ENCODE data around the gene GLUD1. TPM values are rescaled to one million over a fixed set of nuclear protein-coding genes. Genes with fewer than 3 reads are reported as not detected.
"Not testable (repeated sequence)": the region's sequence is repeated elsewhere in the genome, so short reads cannot be mapped to it uniquely, and the experiment has no call there.

The GLUD1 gene
- polyA plus RNA-seq, 2 of the 4 experiments (the other 2 are of a cell fraction): 74.4 to 117 TPM

GRCh38 chr10:87142230-87143108 lies 47.8 kb upstream of the GLUD1 start:
- H3K4me3 ChIP-seq, H3K9me3 ChIP-seq, POLR2A ChIA-PET, FAIRE-seq: not testable (repeated sequence)
- WGBS (ENCODE audit: missing lambda C conversion rate): 18% methylated on average over 5 of the region's 5 CpGs
- Histone ChIP-seq H3K27ac (peak overlapping the region in 1 of 2 experiments; percentile 16; a peak in 3 of 6 replicates), H3K4me1 (peaks cover 12% of the 10 kb centered on the region; the same call in 2 of the 3 replicates), H3K4me2 (peak overlapping the region; percentile 64)
- peak; percentile 74 to 86 for ATAC-seq
- CTCF ChIA-PET: interaction anchor here (0.7 kb wide), 1 partner anchor 47 kb away, joined by 3 read pairs; no protein-coding TSS in a partner anchor
- peak; percentile 74 for TF ChIP-seq MAFK (IDR thresholded peaks at IDR 0.05; ENCODE audit: partially characterized antibody)
- peak in 1 of 2 experiments; percentile 18 for DNase-seq (ENCODE audit: low read depth in 1 of 2, low spot score in 1 of 2)

- H3K4me2 ChIP-seq; FAIRE-seq; CTCF ChIA-PET; POLR2A ChIA-PET; ATAC-seq; H3K4me1 ChIP-seq; H3K27ac ChIP-seq; DNase-seq (ENCODE audit: low read depth in 1 of 2, low spot score in 1 of 2); H3K4me3 ChIP-seq: not testable (repeated sequence)
- H3K9me3 ChIP-seq: peaks cover 19% of the 10 kb centered on the region
- peak; percentile 73 for TF ChIP-seq MAFK (IDR thresholded peaks at IDR 0.05; ENCODE audit: partially characterized antibody)
These were observed 42.8 kb upstream of the GLUD1 start for GRCh38 chr10:87137478-87137877.

GRCh38 chr10:87134440-87134839 lies 39.8 kb upstream of the GLUD1 start:
- H3K4me2 ChIP-seq; FAIRE-seq; H3K4me1 ChIP-seq; H3K4me3 ChIP-seq; CTCF ChIA-PET; DNase-seq (ENCODE audit: low read depth in 1 of 2, low spot score in 1 of 2); H3K27ac ChIP-seq; POLR2A ChIA-PET; ATAC-seq: not testable (repeated sequence)
- 97% methylated on average over 2 of the region's 2 CpGs for WGBS (ENCODE audit: missing lambda C conversion rate)
- H3K9me3 ChIP-seq: peaks cover 19% of the 10 kb centered on the region

GRCh38 chr10:87133936-87134335 lies 39.3 kb upstream of the GLUD1 start:
- H3K27ac ChIP-seq; DNase-seq (ENCODE audit: low read depth in 1 of 2, low spot score in 1 of 2); FAIRE-seq; CTCF ChIA-PET; ATAC-seq; H3K4me3 ChIP-seq; H3K4me1 ChIP-seq; H3K4me2 ChIP-seq: not testable (repeated sequence)
- peaks cover 19% of the 10 kb centered on the region for H3K9me3 ChIP-seq
- 94% methylated on average over 2 of the region's 2 CpGs for WGBS (ENCODE audit: missing lambda C conversion rate)
- POLR2A ChIA-PET: interaction anchor here (0.6 kb wide), 1 partner anchor 195 kb away, joined by 7 read pairs; no protein-coding TSS in a partner anchor

- H3K4me1 ChIP-seq; H3K9me3 ChIP-seq; POLR2A ChIA-PET; CTCF ChIA-PET; H3K27ac ChIP-seq; H3K4me2 ChIP-seq; H3K4me3 ChIP-seq; ATAC-seq; FAIRE-seq; DNase-seq (ENCODE audit: low read depth in 1 of 2, low spot score in 1 of 2): not testable (repeated sequence)
These were observed 37.5 kb upstream of the GLUD1 start for GRCh38 chr10:87132176-87132575.

- WGBS (ENCODE audit: missing lambda C conversion rate): 94% methylated on average over 3 of the region's 3 CpGs
- H3K4me3 ChIP-seq; H3K9me3 ChIP-seq; POLR2A ChIA-PET; ATAC-seq; CTCF ChIA-PET; H3K4me1 ChIP-seq; FAIRE-seq; H3K27ac ChIP-seq; DNase-seq (ENCODE audit: low read depth in 1 of 2, low spot score in 1 of 2); H3K4me2 ChIP-seq: not testable (repeated sequence)
These were observed 33.0 kb upstream of the GLUD1 start for GRCh38 chr10:87127607-87128156.

GRCh38 chr10:87127048-87127447 lies 32.4 kb upstream of the GLUD1 start:
- H3K27ac ChIP-seq; POLR2A ChIA-PET; H3K4me2 ChIP-seq; H3K9me3 ChIP-seq; FAIRE-seq; DNase-seq (ENCODE audit: low read depth in 1 of 2, low spot score in 1 of 2); H3K4me1 ChIP-seq; ATAC-seq; CTCF ChIA-PET; H3K4me3 ChIP-seq: not testable (repeated sequence)
- WGBS (ENCODE audit: missing lambda C conversion rate): 67% methylated on average over 2 of the region's 2 CpGs

- CTCF ChIA-PET; DNase-seq (ENCODE audit: low read depth in 1 of 2, low spot score in 1 of 2); H3K4me2 ChIP-seq; POLR2A ChIA-PET; H3K4me1 ChIP-seq; H3K9me3 ChIP-seq; FAIRE-seq; ATAC-seq; H3K4me3 ChIP-seq; H3K27ac ChIP-seq: not testable (repeated sequence)
- WGBS (ENCODE audit: missing lambda C conversion rate): 88% methylated on average over 3 of the region's 4 CpGs
These were observed 28.7 kb upstream of the GLUD1 start for GRCh38 chr10:87123351-87123750.
